Gastroesophageal sphincter (tissue), 4 donors: ENCODE measurements around the gene GJD2. TPM values are rescaled to one million over a fixed set of nuclear protein-coding genes. Genes with fewer than 3 reads are reported as not detected.

ENCODE experiments used
- ATAC-seq: fragments of 150-250 bp; one replicate; pipeline ENCODE4 v1.9.1; 2016; ENCODE audit warnings: mild to moderate bottlenecking, moderate library complexity
- H3K27ac ChIP-seq, 4 donors: fragments of 200-600 bp; sonication (generic) in 3 of 4; 1 replicate in 3 of 4; 2 replicates in 1 of 4; pipeline ENCODE4 v1.5.1; 2016 to 2019
- H3K27me3 ChIP-seq: fragments of 200-600 bp; sonication (generic); one replicate; pipeline ENCODE4 v1.5.1; 2019
- H3K36me3 ChIP-seq, 2 donors: fragments of 200-600 bp; sonication (generic); one replicate each; pipeline ENCODE4 v1.5.1; 2019; ENCODE audit warnings: control low read depth in 1 of 2
- H3K4me1 ChIP-seq, 3 donors: fragments of 200-600 bp; sonication (generic); 1 replicate in 2 of 3; 2 replicates in 1 of 3; pipeline ENCODE4 v1.5.1; 2016 to 2019; ENCODE audit warnings: control low read depth in 2 of 3
- H3K4me3 ChIP-seq, 2 donors: fragments of 200-600 bp; sonication (generic); one replicate each; pipeline ENCODE4 v1.5.1; 2019; ENCODE audit warnings: mild to moderate bottlenecking in 1 of 2, moderate library complexity in 1 of 2
- H3K9me3 ChIP-seq, 3 donors: fragments of 200-600 bp; sonication (generic); one replicate each; pipeline ENCODE4 v1.5.1; 2017 to 2019; ENCODE audit warnings: control low read depth in 2 of 3
- EP300 ChIP-seq: sonication (generic); formaldehyde crosslinking; IDR thresholded peaks from one replicate; pipeline ENCODE4 v1.6.1; 2017; ENCODE audit warnings: antibody characterized with exemption, mild to moderate bottlenecking
- POLR2A ChIP-seq, 2 donors: fragments of 450-650 bp; IDR thresholded peaks; one replicate each; pipeline ENCODE4 v1.6.1; 2017; ENCODE audit warnings: antibody characterized with exemption in 2 of 2, mild to moderate bottlenecking in 2 of 2, moderate library complexity in 1 of 2
- POLR2AphosphoS5 ChIP-seq: sonication (generic); formaldehyde crosslinking; IDR thresholded peaks from one replicate; pipeline ENCODE4 v1.6.1; 2017; ENCODE audit warnings: antibody characterized with exemption
- WGBS, 2 donors: methylation state at CpG; one replicate each; pipeline ENCODE4 v1.1.5; 2018; ENCODE audit warnings: low coverage in 1 of 2; 5-methylcytosine and 5-hydroxymethylcytosine counted together
- total RNA-seq, 4 donors: library from RNA; depleted of rRNA; stranded (reverse); fragments of >200 nt; gene quantifications; one replicate each; pipeline ENCODE4 v1.1.0, GENCODE V29; 2016
- TF ChIP-seq, protein P1 (sequence below), 4 experiments: fragments of 200-600 bp in 2 of 4; fragments of 450-650 bp in 2 of 4; sonication (generic) in 1 of 4; IDR thresholded peaks; one replicate each; pipeline ENCODE4 v1.5.1; 2017 to 2019; ENCODE audit warnings: antibody characterized with exemption in 4 of 4, mild to moderate bottlenecking in 2 of 4, moderate library complexity in 2 of 4

The GJD2 gene
- total RNA-seq, 4 donors from 2014 or later, result not detected

DNA sequence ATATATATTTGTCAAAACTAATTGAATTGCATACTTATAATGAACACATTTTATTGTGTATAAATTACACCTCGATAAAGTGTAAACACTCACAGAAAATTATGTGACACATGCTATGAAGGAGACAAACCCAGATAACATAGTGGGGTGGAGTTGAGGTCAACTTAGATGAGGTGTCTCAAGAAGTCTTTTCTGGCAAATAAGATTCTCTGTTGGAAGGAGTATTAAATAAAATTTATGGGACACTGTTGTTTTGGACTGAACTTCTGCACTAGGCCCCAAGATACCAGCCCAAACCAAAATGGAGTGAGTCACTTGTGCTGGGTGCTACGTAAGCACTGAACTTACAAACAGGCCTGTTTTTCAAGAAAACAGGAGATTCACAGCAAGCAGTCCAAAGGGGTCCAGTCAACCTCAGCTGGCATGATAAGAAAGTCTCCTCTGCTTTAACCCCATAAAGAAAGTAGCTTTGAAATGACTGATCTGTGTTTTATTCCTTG, 21.9 kb upstream of the GJD2 start:
- H3K27me3 ChIP-seq, result no peaks in the 10 kb centered on the region
- no peaks in the 10 kb centered on the region for H3K4me1 ChIP-seq
- WGBS, 2 donors, result 17% methylated on average over 1 of the region's 2 CpGs
- no peaks in the 10 kb centered on the region for H3K36me3 ChIP-seq
- TF ChIP-seq POLR2A (IDR thresholded peaks at IDR 0.05), result no peak
- TF ChIP-seq, protein P1, sequence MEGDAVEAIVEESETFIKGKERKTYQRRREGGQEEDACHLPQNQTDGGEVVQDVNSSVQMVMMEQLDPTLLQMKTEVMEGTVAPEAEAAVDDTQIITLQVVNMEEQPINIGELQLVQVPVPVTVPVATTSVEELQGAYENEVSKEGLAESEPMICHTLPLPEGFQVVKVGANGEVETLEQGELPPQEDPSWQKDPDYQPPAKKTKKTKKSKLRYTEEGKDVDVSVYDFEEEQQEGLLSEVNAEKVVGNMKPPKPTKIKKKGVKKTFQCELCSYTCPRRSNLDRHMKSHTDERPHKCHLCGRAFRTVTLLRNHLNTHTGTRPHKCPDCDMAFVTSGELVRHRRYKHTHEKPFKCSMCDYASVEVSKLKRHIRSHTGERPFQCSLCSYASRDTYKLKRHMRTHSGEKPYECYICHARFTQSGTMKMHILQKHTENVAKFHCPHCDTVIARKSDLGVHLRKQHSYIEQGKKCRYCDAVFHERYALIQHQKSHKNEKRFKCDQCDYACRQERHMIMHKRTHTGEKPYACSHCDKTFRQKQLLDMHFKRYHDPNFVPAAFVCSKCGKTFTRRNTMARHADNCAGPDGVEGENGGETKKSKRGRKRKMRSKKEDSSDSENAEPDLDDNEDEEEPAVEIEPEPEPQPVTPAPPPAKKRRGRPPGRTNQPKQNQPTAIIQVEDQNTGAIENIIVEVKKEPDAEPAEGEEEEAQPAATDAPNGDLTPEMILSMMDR (IDR thresholded peaks at IDR 0.05), result no peak
- TF ChIP-seq POLR2AphosphoS5, result no peak
- no peak for TF ChIP-seq EP300
- no peak overlapping the region for H3K4me3 ChIP-seq
- no peak for ATAC-seq
- no peak overlapping the region for H3K27ac ChIP-seq
- no peaks in the 10 kb centered on the region for H3K9me3 ChIP-seq

DNA sequence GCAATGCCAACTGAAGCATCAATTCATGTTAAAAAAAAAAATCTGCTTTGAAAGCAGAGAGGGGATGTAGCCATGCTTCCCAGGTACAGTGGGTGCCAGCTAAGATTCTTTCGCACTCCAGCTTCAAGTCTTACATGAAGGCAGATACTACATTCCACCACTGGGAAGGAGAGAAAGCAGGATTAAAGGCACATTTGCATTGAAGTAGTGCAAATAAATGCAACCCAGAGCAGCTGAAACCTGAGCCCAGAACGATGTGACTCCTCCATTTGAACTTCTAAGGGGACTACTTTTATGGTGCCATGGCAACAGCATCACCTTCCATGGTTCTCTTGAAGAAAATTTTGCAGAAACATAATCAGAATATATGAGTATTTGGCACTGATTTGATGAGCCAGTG, 19.1 kb upstream of the GJD2 start:
- H3K4me3 ChIP-seq, result no peak overlapping the region

DNA sequence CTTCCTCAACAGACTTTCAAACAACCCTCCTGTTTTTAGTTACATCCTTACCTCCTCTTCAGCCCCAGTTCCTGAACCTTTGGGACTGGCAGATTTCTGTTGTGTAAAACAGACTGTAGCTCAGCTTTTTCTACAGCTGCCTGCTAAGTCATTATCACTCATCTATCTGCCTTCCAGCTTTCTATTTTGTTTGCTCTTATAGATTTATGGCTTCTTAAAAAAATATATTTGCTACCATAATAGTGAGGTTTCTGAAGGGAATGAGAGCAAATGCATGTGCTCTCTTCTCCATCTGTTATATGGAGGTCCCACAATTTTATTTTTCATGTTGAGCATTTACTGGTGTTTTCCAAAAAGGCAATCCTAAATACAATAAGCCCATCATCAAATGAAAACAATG, 18.2 kb upstream of the GJD2 start:
- TF ChIP-seq, protein P1 (IDR thresholded peaks at IDR 0.05), result no peak
- TF ChIP-seq EP300, result no peak
- TF ChIP-seq POLR2AphosphoS5, result no peak
- no peak for TF ChIP-seq POLR2A (IDR thresholded peaks at IDR 0.05)
- no peaks in the 10 kb centered on the region for H3K9me3 ChIP-seq
- H3K36me3 ChIP-seq, result no peaks in the 10 kb centered on the region
- no peaks in the 10 kb centered on the region for H3K4me1 ChIP-seq
- no peak overlapping the region for H3K27ac ChIP-seq
- H3K4me3 ChIP-seq, result no peak overlapping the region
- no peaks in the 10 kb centered on the region for H3K27me3 ChIP-seq
- no peak for ATAC-seq

More for the DNA sequence above, 19.1 kb upstream of the GJD2 start:
- Histone ChIP-seq H3K4me1 (no peaks in the 10 kb centered on the region), H3K9me3 (no peaks in the 10 kb centered on the region), H3K27ac (no peak overlapping the region), H3K27me3 (no peaks in the 10 kb centered on the region), H3K36me3 (no peaks in the 10 kb centered on the region)
- no peak for TF ChIP-seq EP300
- no peak for TF ChIP-seq POLR2A (IDR thresholded peaks at IDR 0.05)
- no peak for ATAC-seq
- WGBS, 2 donors, result 29 to 46% methylated on average over 2 of the region's 2 CpGs

DNA sequence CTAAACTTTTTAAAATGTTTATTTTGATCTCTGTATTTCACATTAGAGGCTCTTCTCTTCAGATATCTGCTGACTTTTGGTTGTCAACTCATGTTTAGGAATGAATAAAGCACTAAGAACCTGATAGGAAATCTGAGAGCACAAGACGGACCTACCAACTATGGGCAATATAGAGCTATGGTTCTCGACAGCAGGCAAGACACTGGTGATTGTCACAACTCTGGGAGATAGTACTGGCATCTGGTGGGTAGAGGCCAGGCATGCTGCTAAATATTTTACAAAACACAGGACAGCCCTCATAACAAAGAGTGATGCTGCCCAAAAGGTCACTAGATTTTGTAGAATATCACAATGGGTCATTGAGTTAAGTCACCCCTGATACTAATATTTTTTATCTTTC, 17.5 kb upstream of the GJD2 start:
- Histone ChIP-seq H3K9me3 (no peaks in the 10 kb centered on the region), H3K36me3 (no peaks in the 10 kb centered on the region), H3K4me1 (no peaks in the 10 kb centered on the region), H3K4me3 (no peak overlapping the region), H3K27ac (no peak overlapping the region), H3K27me3 (no peaks in the 10 kb centered on the region)
- no peak for ATAC-seq
- TF ChIP-seq POLR2AphosphoS5, result no peak
- no peak for TF ChIP-seq POLR2A (IDR thresholded peaks at IDR 0.05)
- TF ChIP-seq EP300, result no peak
- TF ChIP-seq, protein P1 (IDR thresholded peaks at IDR 0.05), result no peak
- WGBS, 2 donors, result 77 to 78% methylated on average over 2 of the region's 2 CpGs

DNA sequence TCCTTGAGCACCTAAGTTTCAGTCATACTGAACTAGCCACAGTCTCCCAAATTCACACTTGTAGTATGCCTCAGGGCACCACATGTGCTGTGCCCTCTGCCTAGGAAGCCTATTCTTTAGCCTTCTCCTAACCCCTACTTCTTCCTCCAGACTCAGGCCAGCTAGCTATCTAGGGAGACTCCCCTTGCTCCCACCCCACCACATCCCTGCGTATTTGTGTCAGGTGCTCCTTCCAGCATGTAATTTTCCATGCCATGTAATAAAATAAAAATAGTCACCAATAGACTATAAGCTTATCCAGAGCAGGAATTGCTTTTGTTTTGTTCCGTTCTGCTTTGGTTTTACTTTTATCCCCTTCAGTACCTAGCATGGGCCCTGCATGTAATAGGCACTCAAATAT, 14.9 kb upstream of the GJD2 start:
- Histone ChIP-seq H3K36me3 (no peaks in the 10 kb centered on the region), H3K9me3 (no peaks in the 10 kb centered on the region), H3K27me3 (no peaks in the 10 kb centered on the region), H3K27ac (no peak overlapping the region), H3K4me1 (no peaks in the 10 kb centered on the region), H3K4me3 (no peak overlapping the region)
- TF ChIP-seq, protein P1 (IDR thresholded peaks at IDR 0.05), result no peak
- TF ChIP-seq EP300 (no peak), POLR2AphosphoS5 (no peak), POLR2A (IDR thresholded peaks at IDR 0.05) (no peak)
- WGBS, 2 donors, result 73 to 84% methylated on average over 1 to 2 of the region's 2 CpGs
- ATAC-seq, result no peak
